H9 (cell line): ENCODE results near the gene CD79B. TPM values are rescaled to one million over a fixed set of nuclear protein-coding genes. Genes with fewer than 3 reads are reported as not detected.

ENCODE experiments used
- DNase-seq: peaks from one replicate; pipeline ENCODE4 v3.0.0-alpha.2; 2017
- H2AFZ ChIP-seq: one replicate; pipeline ENCODE4 v1.6.1; 2013; ENCODE audit warnings: mild to moderate bottlenecking, low read length, control low read depth, moderate library complexity
- H2AK5ac ChIP-seq: 2 replicates; pipeline ENCODE4 v1.6.1; 2013; ENCODE audit warnings: low read length, control low read depth, mixed read lengths; ENCODE audit not compliant: insufficient read length
- H2BK120ac ChIP-seq: one replicate; pipeline ENCODE4 v1.6.1; 2013; ENCODE audit warnings: low read depth, mild to moderate bottlenecking, low read length, control low read depth, inconsistent platforms; ENCODE audit not compliant: poor library complexity, severe bottlenecking
- H2BK12ac ChIP-seq: 2 replicates; pipeline ENCODE4 v1.6.1; 2013; ENCODE audit warnings: low read length, control low read depth, mixed read lengths, low read depth; ENCODE audit not compliant: insufficient read length
- H2BK15ac ChIP-seq: 2 replicates; pipeline ENCODE4 v1.6.1; 2013; ENCODE audit warnings: low read depth, low read length, control low read depth
- H2BK20ac ChIP-seq: one replicate; pipeline ENCODE4 v1.6.1; 2013; ENCODE audit warnings: low read depth, mild to moderate bottlenecking, low read length, control low read depth, inconsistent platforms; ENCODE audit not compliant: poor library complexity, severe bottlenecking
- H2BK5ac ChIP-seq: 2 replicates; pipeline ENCODE4 v1.6.1; 2013; ENCODE audit warnings: low read length, control low read depth, mixed read lengths; ENCODE audit not compliant: insufficient read length
- H3K14ac ChIP-seq: 2 replicates; pipeline ENCODE4 v1.6.1; 2013; ENCODE audit warnings: low read length, control low read depth; ENCODE audit not compliant: insufficient read depth
- H3K18ac ChIP-seq: 2 replicates; pipeline ENCODE4 v1.6.1; 2013; ENCODE audit warnings: low read depth, mild to moderate bottlenecking, mixed read lengths, low read length, control low read depth; ENCODE audit not compliant: insufficient read length
- H3K23ac ChIP-seq: 2 replicates; pipeline ENCODE4 v1.6.1; 2013; ENCODE audit warnings: low read length, control low read depth, mixed read lengths, low read depth; ENCODE audit not compliant: insufficient read length
- H3K23me2 ChIP-seq: 2 replicates; pipeline ENCODE4 v1.6.1; 2013; ENCODE audit warnings: low read depth, mild to moderate bottlenecking, mixed read lengths, low read length, control low read depth; ENCODE audit not compliant: insufficient read length, poor library complexity, severe bottlenecking
- H3K27ac ChIP-seq: 2 replicates; pipeline ENCODE4 v1.5.1; 2013; ENCODE audit warnings: low read length, control low read depth, mixed read lengths, low read depth; ENCODE audit not compliant: insufficient read length
- H3K27me3 ChIP-seq: 2 replicates; pipeline ENCODE4 v1.6.1; 2013; ENCODE audit warnings: low read length, control low read depth, inconsistent platforms; ENCODE audit not compliant: insufficient read depth
- H3K4ac ChIP-seq: 2 replicates; pipeline ENCODE4 v1.6.1; 2013; ENCODE audit warnings: low read depth, mild to moderate bottlenecking, control low read depth, inconsistent platforms, low read length, moderate library complexity
- H3K4me1 ChIP-seq: 2 replicates; pipeline ENCODE4 v1.6.1; 2013; ENCODE audit warnings: low read length, control low read depth, inconsistent platforms; ENCODE audit not compliant: insufficient read depth
- H3K4me2 ChIP-seq: 2 replicates; pipeline ENCODE4 v1.6.1; 2013; ENCODE audit warnings: low read length, control low read depth, mixed read lengths; ENCODE audit not compliant: insufficient read length, insufficient read depth
- H3K56ac ChIP-seq: 2 replicates; pipeline ENCODE4 v1.6.1; 2013; ENCODE audit warnings: low read depth, mild to moderate bottlenecking, mixed read lengths, low read length, control low read depth; ENCODE audit not compliant: insufficient read length
- H3K79me1 ChIP-seq: 2 replicates; pipeline ENCODE4 v1.6.1; 2013; ENCODE audit warnings: low read depth, mild to moderate bottlenecking, moderate library complexity, low read length, control low read depth, inconsistent platforms; ENCODE audit not compliant: insufficient read depth, poor library complexity, severe bottlenecking
- H3K79me2 ChIP-seq: 2 replicates; pipeline ENCODE4 v1.6.1; 2013; ENCODE audit warnings: low read length, control low read depth, inconsistent platforms; ENCODE audit not compliant: insufficient read depth
- H3K9ac ChIP-seq: 2 replicates; pipeline ENCODE4 v1.6.1; 2013; ENCODE audit warnings: low read length, control low read depth, mixed read lengths; ENCODE audit not compliant: insufficient read length; ENCODE audit errors: extremely low read depth
- H3K9me3 ChIP-seq: one replicate; pipeline ENCODE4 v1.6.1; 2013; ENCODE audit warnings: low read depth, low read length, inconsistent platforms; ENCODE audit not compliant: control insufficient read depth
- H3T11ph ChIP-seq: one replicate; pipeline ENCODE4 v1.6.1; 2013; ENCODE audit warnings: mild to moderate bottlenecking, low read length, control low read depth, inconsistent platforms
- H4K20me1 ChIP-seq: one replicate; pipeline ENCODE4 v1.6.1; 2013; ENCODE audit not compliant: control insufficient read depth, insufficient read length, insufficient read depth
- H4K5ac ChIP-seq: 2 replicates; pipeline ENCODE4 v1.6.1; 2013; ENCODE audit warnings: low read depth, mild to moderate bottlenecking, mixed read lengths, low read length, control low read depth; ENCODE audit not compliant: insufficient read length
- H4K8ac ChIP-seq: replicated peaks from 2 replicates; pipeline ENCODE4 v1.6.1; 2013; ENCODE audit warnings: low read length, control low read depth, mixed read lengths, low read depth; ENCODE audit not compliant: insufficient read length
- H4K91ac ChIP-seq: 2 replicates; pipeline ENCODE4 v1.6.1; 2013; ENCODE audit warnings: low read depth, mild to moderate bottlenecking, moderate library complexity, mixed read lengths, low read length, control low read depth; ENCODE audit not compliant: insufficient read length
- H3K27ac Mint-ChIP-seq, 3 experiments: 2 replicates in 2 of 3; 3 replicates in 1 of 3; pipeline ENCODE4 v1.8.0; 2020 to 2021; ENCODE audit warnings: mixed read lengths in 3 of 3, mild to moderate bottlenecking in 1 of 3, moderate library complexity in 1 of 3
- H3K27me3 Mint-ChIP-seq: 2 replicates; pipeline ENCODE4 v1.8.0; 2021; ENCODE audit warnings: low read depth, mild to moderate bottlenecking, moderate library complexity, mixed read lengths
- H3K36me3 Mint-ChIP-seq, 3 experiments: 2 replicates in 2 of 3; 3 replicates in 1 of 3; pipeline ENCODE4 v1.8.0; 2020 to 2021; ENCODE audit warnings: low read depth in 3 of 3, mixed read lengths in 3 of 3; ENCODE audit not compliant: insufficient read depth in 1 of 3
- H3K4me1 Mint-ChIP-seq, 2 experiments: 2 replicates each; pipeline ENCODE4 v1.8.0; 2020; ENCODE audit warnings: mixed read lengths in 2 of 2
- H3K4me3 Mint-ChIP-seq, 2 experiments: 2 replicates in 1 of 2; 3 replicates in 1 of 2; pipeline ENCODE4 v1.8.0; 2020 to 2021; ENCODE audit warnings: mild to moderate bottlenecking in 2 of 2, mixed read lengths in 2 of 2, moderate library complexity in 1 of 2
- H3K9me3 Mint-ChIP-seq, 2 experiments: 2 replicates in 1 of 2; 3 replicates in 1 of 2; pipeline ENCODE4 v1.8.0; 2020; ENCODE audit warnings: mild to moderate bottlenecking in 2 of 2, mixed read lengths in 2 of 2, moderate library complexity in 1 of 2
- WGBS: extraction: QIAGEN DNeasy Blood & Tissue Kit; methylation state at CpG from one replicate; pipeline ENCODE4 v1.1.7; 2013; ENCODE audit warnings: missing lambda C conversion rate, low lambda C conversion rate, mixed read lengths; ENCODE audit not compliant: insufficient read length; ENCODE audit errors: extremely low coverage; 5-methylcytosine and 5-hydroxymethylcytosine counted together
- total RNA-seq: library from RNA; stranded (reverse); gene quantifications from 2 replicates; pipeline ENCODE4 v1.2.1, GENCODE V29; 2021
- TF ChIP-seq, protein P1 (sequence below): fragments of 200-600 bp; sonication (generic); conservative IDR thresholded peaks from 3 replicates; pipeline ENCODE4 v1.8.0; 2021; ENCODE audit warnings: antibody characterized with exemption, mild to moderate bottlenecking

The CD79B gene
- total RNA-seq, 1 experiment from 2014 or later, result 0.96 TPM

GRCh38 chr17:63880706-63881105, 51.4 kb downstream of the CD79B start:
- no peaks in the 10 kb centered on the region; the same call in 1 of the 2 replicates for H3K4me1 ChIP-seq
- Mint-ChIP-seq H3K4me1 (peaks cover 13 to 16% of the 10 kb centered on the region in 2 experiments), H3K4me3 (no peak overlapping the region), H3K27ac (peak overlapping the region in 1 of 3 experiments; percentile 89; a peak in 1 of 7 replicates), H3K9me3 (no peaks in the 10 kb centered on the region; a peak in 1 of 5 replicates), H3K27me3 (peaks cover 10% of the 10 kb centered on the region), H3K36me3 (no peaks in the 10 kb centered on the region; a peak in 1 of 7 replicates)
- H2AFZ ChIP-seq, result no peak overlapping the region
- no peak overlapping the region for H2BK5ac ChIP-seq
- no peak overlapping the region for H2BK20ac ChIP-seq
- no peak overlapping the region for H3K56ac ChIP-seq
- H3K23ac ChIP-seq, result no peak overlapping the region
- no peaks in the 10 kb centered on the region for H3K79me1 ChIP-seq
- H3K9ac ChIP-seq, result no peak overlapping the region
- H3K4ac ChIP-seq, result no peak overlapping the region
- H2BK12ac ChIP-seq, result no peak overlapping the region
- no peak overlapping the region for H3T11ph ChIP-seq
- H2BK120ac ChIP-seq, result no peak overlapping the region
- no peak overlapping the region for H4K91ac ChIP-seq
- WGBS, result no CpG with 5 or more reads among the region's 12 CpGs
- H2AK5ac ChIP-seq, result no peak overlapping the region
- no peaks in the 10 kb centered on the region for H4K20me1 ChIP-seq
- no peaks in the 10 kb centered on the region for H3K23me2 ChIP-seq
- no peak overlapping the region for H2BK15ac ChIP-seq
- TF ChIP-seq, protein P1, sequence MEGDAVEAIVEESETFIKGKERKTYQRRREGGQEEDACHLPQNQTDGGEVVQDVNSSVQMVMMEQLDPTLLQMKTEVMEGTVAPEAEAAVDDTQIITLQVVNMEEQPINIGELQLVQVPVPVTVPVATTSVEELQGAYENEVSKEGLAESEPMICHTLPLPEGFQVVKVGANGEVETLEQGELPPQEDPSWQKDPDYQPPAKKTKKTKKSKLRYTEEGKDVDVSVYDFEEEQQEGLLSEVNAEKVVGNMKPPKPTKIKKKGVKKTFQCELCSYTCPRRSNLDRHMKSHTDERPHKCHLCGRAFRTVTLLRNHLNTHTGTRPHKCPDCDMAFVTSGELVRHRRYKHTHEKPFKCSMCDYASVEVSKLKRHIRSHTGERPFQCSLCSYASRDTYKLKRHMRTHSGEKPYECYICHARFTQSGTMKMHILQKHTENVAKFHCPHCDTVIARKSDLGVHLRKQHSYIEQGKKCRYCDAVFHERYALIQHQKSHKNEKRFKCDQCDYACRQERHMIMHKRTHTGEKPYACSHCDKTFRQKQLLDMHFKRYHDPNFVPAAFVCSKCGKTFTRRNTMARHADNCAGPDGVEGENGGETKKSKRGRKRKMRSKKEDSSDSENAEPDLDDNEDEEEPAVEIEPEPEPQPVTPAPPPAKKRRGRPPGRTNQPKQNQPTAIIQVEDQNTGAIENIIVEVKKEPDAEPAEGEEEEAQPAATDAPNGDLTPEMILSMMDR, result no peak; the same call in 2 of the 3 replicates
- H4K8ac ChIP-seq, result no peak overlapping the region
- no peak overlapping the region for H3K18ac ChIP-seq
- no peaks in the 10 kb centered on the region for H3K79me2 ChIP-seq
- H3K14ac ChIP-seq, result no peak overlapping the region
- no peaks in the 10 kb centered on the region for H3K9me3 ChIP-seq
- no peak overlapping the region for H3K27ac ChIP-seq
- H3K27me3 ChIP-seq, result no peaks in the 10 kb centered on the region
- no peak overlapping the region for H4K5ac ChIP-seq
- no peak for DNase-seq
- no peak overlapping the region for H3K4me2 ChIP-seq

Other genes with a start within 250 kb of the CD79B start
- gene LIMD2, start 232.2 kb downstream of the CD79B start, total RNA-seq, result 93.5 and 94.4 TPM in 2 replicates
- 34.5 and 35.0 TPM in 2 replicates for gene STRADA, start 190.5 kb downstream of the CD79B start, total RNA-seq
- 79.4 and 79.6 TPM in 2 replicates for gene CCDC47, start 158.7 kb downstream of the CD79B start, total RNA-seq
- gene DDX42, start 158.2 kb downstream of the CD79B start, total RNA-seq, result 184 and 187 TPM in 2 replicates
- gene PSMC5, start 104.9 kb downstream of the CD79B start, total RNA-seq, result 178 and 183 TPM in 2 replicates
- 77.5 and 80.3 TPM in 2 replicates for gene FTSJ3, start 104.7 kb downstream of the CD79B start, total RNA-seq
- gene SMARCD2, start 89.6 kb downstream of the CD79B start, total RNA-seq, result 68.9 and 71.4 TPM in 2 replicates
- not detected in 2 replicates for gene CSH2, start 58.7 kb downstream of the CD79B start, total RNA-seq
- 0.50 and 0.77 TPM in 2 replicates for gene GH2, start 50.4 kb downstream of the CD79B start, total RNA-seq
- not detected in 2 replicates for gene CSH1, start 35.8 kb downstream of the CD79B start, total RNA-seq
- not detected in 2 replicates for gene CSHL1, start 21.1 kb downstream of the CD79B start, total RNA-seq
- not detected in 2 replicates for gene GH1, start 13.5 kb downstream of the CD79B start, total RNA-seq
- gene SCN4A, start 40.6 kb upstream of the CD79B start, total RNA-seq, result 5.0 and 5.8 TPM in 2 replicates
- gene PRR29, start 66.0 kb upstream of the CD79B start, total RNA-seq, result 0.87 and 1.5 TPM in 2 replicates
- gene ICAM2, start 88.3 kb upstream of the CD79B start, total RNA-seq, result 0.28 and 0.35 TPM in 2 replicates
- gene ERN1, start 197.8 kb upstream of the CD79B start, total RNA-seq, result 4.4 and 5.0 TPM in 2 replicates